Chondrocyte (in vitro differentiated cells): ENCODE results near the gene SUPT20HL2. TPM values are rescaled to one million over a fixed set of nuclear protein-coding genes. Genes with fewer than 3 reads are reported as not detected.
"Not testable (repeated sequence)": the region's sequence is repeated elsewhere in the genome, so short reads cannot be mapped to it uniquely, and the experiment has no call there.

Source experiments
- DNase-seq: peaks from one replicate; pipeline ENCODE4 v3.0.0; 2021; ENCODE audit warnings: mixed read lengths, low spot score
- H3K27ac Mint-ChIP-seq: one replicate; pipeline ENCODE4 v1.8.0; 2021; ENCODE audit warnings: mild to moderate bottlenecking, moderate library complexity, mixed read lengths; ENCODE audit not compliant: unreplicated experiment
- H3K27me3 Mint-ChIP-seq: 2 replicates; pipeline ENCODE4 v1.8.0; 2021; ENCODE audit warnings: low read depth, mixed read lengths
- H3K36me3 Mint-ChIP-seq: 2 replicates; pipeline ENCODE4 v1.8.0; 2021; ENCODE audit warnings: low read depth, mixed read lengths
- H3K4me1 Mint-ChIP-seq: 2 replicates; pipeline ENCODE4 v1.8.0; 2021; ENCODE audit warnings: low read depth, mild to moderate bottlenecking, mixed read lengths
- H3K4me3 Mint-ChIP-seq: one replicate; pipeline ENCODE4 v1.8.0; 2021; ENCODE audit warnings: mild to moderate bottlenecking, moderate library complexity, mixed read lengths; ENCODE audit not compliant: unreplicated experiment
- H3K9me3 Mint-ChIP-seq: 2 replicates; pipeline ENCODE4 v1.8.0; 2021; ENCODE audit warnings: low read depth, mixed read lengths
- CTCF ChIP-seq: fragments of 200-600 bp; sonication (generic); IDR thresholded peaks from 2 replicates; pipeline ENCODE4 v1.5.0; 2021; ENCODE audit warnings: antibody characterized with exemption, mild to moderate bottlenecking, moderate library complexity
- total RNA-seq: library from RNA; stranded (reverse); gene quantifications from 3 replicates; pipeline ENCODE4 v1.2.1, GENCODE V29; 2021

SUPT20HL2 gene
- total RNA-seq, 1 donor from 2014 or later, result not detected

- Mint-ChIP-seq H3K9me3 (no peaks in the 10 kb centered on the region), H3K27me3 (peaks cover 2% of the 10 kb centered on the region), H3K4me3 (no peak overlapping the region), H3K36me3 (no peaks in the 10 kb centered on the region), H3K27ac (no peak overlapping the region), H3K4me1 (no peaks in the 10 kb centered on the region)
- DNase-seq, result no peak
- TF ChIP-seq CTCF, result no peak
Observed at GRCh38 chrX:24325231-24325630, 11.4 kb upstream of the SUPT20HL2 start.

GRCh38 chrX:24321741-24322395, 8.0 kb upstream of the SUPT20HL2 start:
- Mint-ChIP-seq H3K27me3 (peaks cover 2% of the 10 kb centered on the region), H3K4me1 (no peaks in the 10 kb centered on the region), H3K36me3 (no peaks in the 10 kb centered on the region), H3K9me3 (no peaks in the 10 kb centered on the region), H3K27ac (no peak overlapping the region), H3K4me3 (no peak overlapping the region)
- no peak for TF ChIP-seq CTCF
- DNase-seq, result no peak

- Mint-ChIP-seq H3K9me3 (no peaks in the 10 kb centered on the region), H3K36me3 (no peaks in the 10 kb centered on the region), H3K4me3 (no peak overlapping the region), H3K27ac (no peak overlapping the region), H3K27me3 (peaks cover 2% of the 10 kb centered on the region), H3K4me1 (no peaks in the 10 kb centered on the region)
- DNase-seq, result no peak
- no peak for TF ChIP-seq CTCF
Observed at GRCh38 chrX:24317567-24317966, 3.7 kb upstream of the SUPT20HL2 start.

- Mint-ChIP-seq H3K4me1 (no peaks in the 10 kb centered on the region), H3K9me3 (no peaks in the 10 kb centered on the region), H3K27ac (no peak overlapping the region), H3K4me3 (no peak overlapping the region), H3K36me3 (no peaks in the 10 kb centered on the region), H3K27me3 (peaks cover 2% of the 10 kb centered on the region)
- no peak for DNase-seq
- no peak for TF ChIP-seq CTCF
Observed at GRCh38 chrX:24316111-24316510, 2.2 kb upstream of the SUPT20HL2 start.

GRCh38 chrX:24312249-24312607, 1.6 kb downstream of the SUPT20HL2 start:
- not testable (repeated sequence) for H3K4me3 Mint-ChIP-seq, H3K27ac Mint-ChIP-seq

GRCh38 chrX:24311507-24312248, 2.2 kb downstream of the SUPT20HL2 start:
- not testable (repeated sequence) for DNase-seq, H3K4me1 Mint-ChIP-seq, H3K27ac Mint-ChIP-seq, H3K36me3 Mint-ChIP-seq, H3K27me3 Mint-ChIP-seq, H3K4me3 Mint-ChIP-seq, H3K9me3 Mint-ChIP-seq

More at GRCh38 chrX:24312249-24312607, 1.6 kb downstream of the SUPT20HL2 start:
- not testable (repeated sequence) for H3K4me1 Mint-ChIP-seq, DNase-seq, H3K9me3 Mint-ChIP-seq, H3K36me3 Mint-ChIP-seq, H3K27me3 Mint-ChIP-seq

- H3K27me3 Mint-ChIP-seq, H3K9me3 Mint-ChIP-seq, H3K27ac Mint-ChIP-seq, H3K36me3 Mint-ChIP-seq, H3K4me1 Mint-ChIP-seq, DNase-seq, H3K4me3 Mint-ChIP-seq: not testable (repeated sequence)
Observed at GRCh38 chrX:24310916-24311315, 3.0 kb downstream of the SUPT20HL2 start.

- not testable (repeated sequence) for H3K27me3 Mint-ChIP-seq, H3K27ac Mint-ChIP-seq, H3K9me3 Mint-ChIP-seq, H3K4me1 Mint-ChIP-seq, DNase-seq, H3K4me3 Mint-ChIP-seq, H3K36me3 Mint-ChIP-seq
Observed at GRCh38 chrX:24309580-24310374, 4.1 kb downstream of the SUPT20HL2 start.
